CD4-positive, alpha-beta T cell (primary cell): ENCODE data around the gene SCAF11. TPM values are rescaled to one million over a fixed set of nuclear protein-coding genes. Genes with fewer than 3 reads are reported as not detected.
A peak's percentile ranks its signal among the peaks of the same experiment; 100 is the strongest.

Experiments
- ATAC-seq: fragments of 200-7000 bp; cut with Tn5 transposase; one replicate; pipeline ENCODE4 v1.10.0; 2022; ENCODE audit warnings: mild to moderate bottlenecking; ENCODE audit not compliant: poor library complexity
- CTCF ChIA-PET: fragments of 350-600 bp; sonication (Branson Sonifier 250); formaldehyde crosslinking; loops from one replicate; lab custom pipeline; 2021; ENCODE audit warnings: antibody characterized with exemption, inconsistent platforms; lab: Charles Lee
- POLR2A ChIA-PET: fragments of 350-600 bp; sonication (Branson Sonifier 250); formaldehyde crosslinking; loops from one replicate; lab custom pipeline; 2021; ENCODE audit warnings: antibody characterized with exemption, inconsistent platforms; lab: Charles Lee
- DNase-seq, 14 experiments: peaks; one replicate each; pipeline ENCODE4 v3.0.0-alpha.2; 2013 to 2020; ENCODE audit warnings: mixed read lengths in 2 of 14
- H3K27ac ChIP-seq, 2 donors: one replicate each; pipeline versions ENCODE4 v1.5.1 to v1.7.0; 2013; ENCODE audit warnings: low read length in 2 of 2, low read depth in 1 of 2, mild to moderate bottlenecking in 1 of 2
- H3K27me3 ChIP-seq, 2 experiments: 1 replicate in 1 of 2; 2 replicates in 1 of 2; pipeline versions ENCODE4 v1.6.1 to v1.7.0; 2013; ENCODE audit warnings: low read length in 2 of 2, control low read depth in 1 of 2, mild to moderate bottlenecking in 1 of 2, moderate library complexity in 1 of 2; ENCODE audit not compliant: insufficient read depth in 2 of 2, control insufficient read depth in 1 of 2
- H3K36me3 ChIP-seq: one replicate; pipeline ENCODE4 v1.6.1; 2013; ENCODE audit warnings: low read length, control low read depth; ENCODE audit not compliant: insufficient read depth
- H3K4me1 ChIP-seq: one replicate; pipeline ENCODE4 v1.6.1; 2013; ENCODE audit warnings: low read length, control low read depth; ENCODE audit not compliant: insufficient read depth
- H3K4me3 ChIP-seq: one replicate; pipeline ENCODE4 v1.5.1; 2013; ENCODE audit warnings: mild to moderate bottlenecking, low read length, moderate library complexity
- H3K9me3 ChIP-seq, 2 experiments: 1 replicate in 1 of 2; 2 replicates in 1 of 2; pipeline versions ENCODE4 v1.6.1 to v1.7.0; 2013; ENCODE audit warnings: low read length in 2 of 2, mild to moderate bottlenecking in 2 of 2, control low read depth in 1 of 2, moderate library complexity in 1 of 2; ENCODE audit not compliant: control insufficient read depth in 1 of 2, insufficient read depth in 1 of 2
- H3K27ac Mint-ChIP-seq: one replicate; pipeline ENCODE4 v1.8.0; 2020; ENCODE audit warnings: mixed read lengths
- H3K27me3 Mint-ChIP-seq: one replicate; pipeline ENCODE4 v1.8.0; 2021; ENCODE audit warnings: mixed read lengths
- H3K36me3 Mint-ChIP-seq: one replicate; pipeline ENCODE4 v1.8.0; 2021; ENCODE audit warnings: low read depth, mixed read lengths
- H3K4me1 Mint-ChIP-seq: one replicate; pipeline ENCODE4 v1.8.0; 2021; ENCODE audit warnings: low read depth, mixed read lengths
- H3K4me3 Mint-ChIP-seq: one replicate; pipeline ENCODE4 v1.8.0; 2020; ENCODE audit warnings: mild to moderate bottlenecking, mixed read lengths
- H3K9me3 Mint-ChIP-seq: one replicate; pipeline ENCODE4 v1.8.0; 2020; ENCODE audit warnings: mixed read lengths
- intact Hi-C, 2 experiments: fragments of 100-400 bp; cut with DNase I in 1 of 2; cut with micrococcal nuclease in 1 of 2; formaldehyde crosslinking; loops; one replicate each; pipeline versions ENCODE4 v1.15.1 to v1.9.0; 2023 to 2025; cut with DNase I, micrococcal nuclease
- total RNA-seq, 174 experiments: library from RNA in 2 of 174; stranded (reverse) in 2 of 174; gene quantifications; one replicate each; pipeline ENCODE4 v1.2.3 and lab custom pipeline; 2021 to 2026
- TF ChIP-seq, protein P1 (sequence below): fragments of 200-600 bp; IDR thresholded peaks from one replicate; pipeline ENCODE4 v1.8.0; 2022; ENCODE audit warnings: antibody characterized with exemption, mild to moderate bottlenecking

Gene SCAF11
- total RNA-seq, 2 experiments from 2014 or later: 205 to 213 TPM

DNA sequence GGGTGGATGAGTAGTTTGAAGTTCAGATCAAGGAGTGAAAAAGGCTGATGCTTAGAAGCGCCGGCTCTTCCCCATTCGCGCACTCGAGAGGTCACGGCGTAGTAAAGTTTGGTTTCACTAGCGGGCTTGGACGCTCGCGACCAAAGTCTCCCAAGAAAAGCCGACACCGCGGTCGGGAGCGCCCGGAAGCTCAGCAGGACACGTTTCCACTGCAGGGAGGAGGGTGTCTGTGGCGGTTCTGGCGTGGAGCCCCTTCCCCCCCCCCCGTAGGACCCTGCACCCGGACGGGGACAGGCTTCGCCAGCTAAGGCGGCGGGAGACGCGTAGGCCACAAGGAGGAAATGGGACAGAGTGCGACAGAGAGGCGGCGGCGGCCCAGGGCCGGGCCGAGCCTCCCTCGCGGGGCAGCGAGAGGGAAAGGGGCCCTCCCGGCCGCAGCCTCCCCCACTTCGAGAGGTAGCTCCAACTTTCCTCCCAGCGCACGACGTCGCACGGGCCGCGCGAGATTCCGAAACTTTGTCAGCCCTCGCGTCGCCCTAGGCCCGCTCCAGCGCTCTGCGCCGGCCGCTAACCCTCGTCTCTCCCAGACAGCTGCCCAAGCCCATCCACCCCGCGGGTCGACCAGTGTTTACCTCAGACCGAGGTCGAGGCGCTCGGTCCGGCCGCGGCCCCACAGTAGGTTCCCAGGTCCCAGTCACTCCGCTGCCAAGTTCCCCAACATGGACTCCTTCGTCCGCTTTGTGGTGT lies 480 bp downstream of the SCAF11 start:
- Histone ChIP-seq H3K9me3 (no peaks in the 10 kb centered on the region), H3K36me3 (peaks cover 16% of the 10 kb centered on the region), H3K27ac (peak overlapping the region; percentile 98), H3K4me3 (peak overlapping the region; percentile 95), H3K27me3 (no peaks in the 10 kb centered on the region), H3K4me1 (peaks cover 21% of the 10 kb centered on the region)
- Mint-ChIP-seq H3K9me3 (no peaks in the 10 kb centered on the region), H3K27me3 (peaks cover 4% of the 10 kb centered on the region), H3K4me1 (peaks cover 64% of the 10 kb centered on the region), H3K27ac (peak overlapping the region; percentile 98), H3K4me3 (peak overlapping the region; percentile 95), H3K36me3 (peaks cover 55% of the 10 kb centered on the region)
- peak; percentile 23 to 77 (median 44) for DNase-seq
- intact Hi-C loops: loop anchor here (1.0 to 10.0 kb wide), 11 partner anchors 82 to 1717 kb away; partner anchors contain the start of genes ARID2 (in 1 of the 2), RPAP3 (in 1 of the 2), SLC38A1 (in 1 of the 2) and SLC38A2 (in 1 of the 2)
- CTCF ChIA-PET: interaction anchor here (1.0 to 1.9 kb wide), 5 partner anchors 37 to 313 kb away, joined by 3 to 7 read pairs (median 5); partner anchors contain the start of gene SLC38A1
- TF ChIP-seq, protein P1, sequence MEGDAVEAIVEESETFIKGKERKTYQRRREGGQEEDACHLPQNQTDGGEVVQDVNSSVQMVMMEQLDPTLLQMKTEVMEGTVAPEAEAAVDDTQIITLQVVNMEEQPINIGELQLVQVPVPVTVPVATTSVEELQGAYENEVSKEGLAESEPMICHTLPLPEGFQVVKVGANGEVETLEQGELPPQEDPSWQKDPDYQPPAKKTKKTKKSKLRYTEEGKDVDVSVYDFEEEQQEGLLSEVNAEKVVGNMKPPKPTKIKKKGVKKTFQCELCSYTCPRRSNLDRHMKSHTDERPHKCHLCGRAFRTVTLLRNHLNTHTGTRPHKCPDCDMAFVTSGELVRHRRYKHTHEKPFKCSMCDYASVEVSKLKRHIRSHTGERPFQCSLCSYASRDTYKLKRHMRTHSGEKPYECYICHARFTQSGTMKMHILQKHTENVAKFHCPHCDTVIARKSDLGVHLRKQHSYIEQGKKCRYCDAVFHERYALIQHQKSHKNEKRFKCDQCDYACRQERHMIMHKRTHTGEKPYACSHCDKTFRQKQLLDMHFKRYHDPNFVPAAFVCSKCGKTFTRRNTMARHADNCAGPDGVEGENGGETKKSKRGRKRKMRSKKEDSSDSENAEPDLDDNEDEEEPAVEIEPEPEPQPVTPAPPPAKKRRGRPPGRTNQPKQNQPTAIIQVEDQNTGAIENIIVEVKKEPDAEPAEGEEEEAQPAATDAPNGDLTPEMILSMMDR: no peak
- POLR2A ChIA-PET: interaction anchor here (0.6 to 5.4 kb wide), 20 partner anchors 10 to 1224 kb away, joined by 3 to 73 read pairs (median 4); partner anchors contain the start of genes ANO6, ARID2 and SLC38A1
- ATAC-seq: peak; percentile 10

DNA sequence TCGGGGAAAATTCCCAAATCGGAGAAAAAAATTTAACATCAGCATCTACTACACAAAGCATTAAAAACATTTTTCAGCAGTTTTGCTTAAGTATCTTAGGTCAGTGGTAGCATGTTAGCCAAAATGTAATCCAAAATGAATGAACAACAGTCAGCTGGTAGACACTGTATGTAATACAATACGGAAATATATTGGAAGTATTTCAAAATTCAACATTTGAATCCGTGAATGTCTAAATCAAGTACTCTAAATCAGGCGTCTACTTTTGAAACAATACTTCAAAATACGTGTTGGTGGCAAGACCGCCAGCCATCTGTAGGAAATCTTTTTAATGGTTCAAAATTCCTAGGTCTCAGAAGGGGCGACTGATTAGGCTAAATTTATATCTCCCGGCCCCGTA lies 1.1 kb downstream of the SCAF11 start:
- intact Hi-C loops: loop anchor here in 1 of 2 experiments (10.0 kb wide), 2 partner anchors 376 to 1706 kb away; no protein-coding TSS in a partner anchor

GRCh38 chr12:45988264-45988663 lies 2.1 kb downstream of the SCAF11 start:
- Histone ChIP-seq H3K27me3 (no peaks in the 10 kb centered on the region), H3K9me3 (no peaks in the 10 kb centered on the region), H3K27ac (no peak overlapping the region), H3K36me3 (peaks cover 16% of the 10 kb centered on the region), H3K4me1 (peaks cover 26% of the 10 kb centered on the region), H3K4me3 (peak overlapping the region; percentile 95)
- TF ChIP-seq, protein P1: no peak
- ChIA-PET CTCF (no interaction called here), POLR2A (interaction anchor here (0.7 to 5.4 kb wide), 2 partner anchors 260 to 319 kb away, joined by 3 to 73 read pairs; partner anchors contain the start of gene ARID2)
- Mint-ChIP-seq H3K4me1 (peaks cover 80% of the 10 kb centered on the region), H3K27ac (peak overlapping the region; percentile 98), H3K4me3 (peak overlapping the region; percentile 95), H3K27me3 (peaks cover 4% of the 10 kb centered on the region), H3K9me3 (no peaks in the 10 kb centered on the region), H3K36me3 (peaks cover 57% of the 10 kb centered on the region)
- intact Hi-C loops: loop anchor here in 1 of 2 experiments (10.0 kb wide), 2 partner anchors 377 to 1707 kb away; no protein-coding TSS in a partner anchor
- DNase-seq: no peak
- no peak for ATAC-seq

More for the DNA sequence above, 1.1 kb downstream of the SCAF11 start:
- H3K36me3 ChIP-seq: peaks cover 16% of the 10 kb centered on the region
- Mint-ChIP-seq H3K27ac (peak overlapping the region; percentile 98), H3K36me3 (peaks cover 56% of the 10 kb centered on the region), H3K4me1 (peaks cover 70% of the 10 kb centered on the region), H3K27me3 (peaks cover 4% of the 10 kb centered on the region), H3K4me3 (peak overlapping the region; percentile 95), H3K9me3 (no peaks in the 10 kb centered on the region)
- no peaks in the 10 kb centered on the region for H3K27me3 ChIP-seq
- H3K9me3 ChIP-seq: no peaks in the 10 kb centered on the region
- H3K27ac ChIP-seq: peak overlapping the region; percentile 98
- peak overlapping the region; percentile 95 for H3K4me3 ChIP-seq
- TF ChIP-seq, protein P1: no peak
- ATAC-seq (no peak), DNase-seq (no peak)
- POLR2A ChIA-PET: interaction anchor here (0.9 to 5.4 kb wide), 14 partner anchors 9 to 773 kb away, joined by 3 to 73 read pairs (median 4); partner anchors contain the start of genes ANO6, ARID2 and SLC38A1
- peaks cover 26% of the 10 kb centered on the region for H3K4me1 ChIP-seq
- CTCF ChIA-PET: interaction anchor here (1.7 kb wide), 1 partner anchor 313 kb away, joined by 7 read pairs; no protein-coding TSS in a partner anchor
